Thoracic aorta (tissue), 2 donors: ENCODE measurements around the gene TAS2R39. TPM values are rescaled to one million over a fixed set of nuclear protein-coding genes. Genes with fewer than 3 reads are reported as not detected.
"Not testable (repeated sequence)": the region's sequence is repeated elsewhere in the genome, so short reads cannot be mapped to it uniquely, and the experiment has no call there.

ENCODE experiments used
- ATAC-seq: fragments of 150-250 bp; one replicate; pipeline ENCODE4 v1.8.0; 2017; ENCODE audit warnings: low read depth; ENCODE audit not compliant: insufficient number of reproducible peaks, low FRiP score
- DNase-seq: peaks from one replicate; pipeline ENCODE4 v3.0.0-alpha.2; 2020; ENCODE audit warnings: low spot score
- H3K27ac ChIP-seq, 2 donors: fragments of 200-600 bp; sonication (generic); 1 replicate in 1 of 2; 2 replicates in 1 of 2; pipeline ENCODE4 v1.5.1; 2016; ENCODE audit warnings: mild to moderate bottlenecking in 2 of 2, moderate library complexity in 2 of 2
- H3K27me3 ChIP-seq: fragments of 200-600 bp; sonication (generic); replicated peaks from 2 replicates; pipeline ENCODE4 v1.6.0; 2016; ENCODE audit warnings: mild to moderate bottlenecking; ENCODE audit not compliant: insufficient read depth
- H3K36me3 ChIP-seq: fragments of 200-600 bp; sonication (generic); one replicate; pipeline ENCODE4 v1.5.1; 2016
- H3K4me1 ChIP-seq, 2 donors: fragments of 200-600 bp; sonication (generic); 1 replicate in 1 of 2; 2 replicates in 1 of 2; pipeline versions ENCODE4 v1.5.1 to v1.6.0; 2016; ENCODE audit warnings: low read depth in 2 of 2, mild to moderate bottlenecking in 1 of 2; ENCODE audit not compliant: control insufficient read depth in 1 of 2
- H3K4me3 ChIP-seq: fragments of 200-600 bp; sonication (generic); 2 replicates; pipeline ENCODE4 v1.5.1; 2016; ENCODE audit warnings: mild to moderate bottlenecking
- H3K9me3 ChIP-seq: fragments of 200-600 bp; sonication (generic); 2 replicates; pipeline ENCODE4 v1.5.1; 2016
- total RNA-seq, 2 donors: library from RNA; depleted of rRNA; stranded (reverse); fragments of >200 nt; gene quantifications; one replicate each; pipeline versions ENCODE4 v1.1.0 to v1.2.3, GENCODE V29; 2016
- TF ChIP-seq, protein P1 (sequence below): fragments of 200-600 bp; sonication (generic); IDR thresholded peaks from one replicate; pipeline ENCODE4 v1.5.1; 2019; ENCODE audit warnings: antibody characterized with exemption

Gene TAS2R39
- total RNA-seq, 2 donors from 2014 or later: not detected

- TF ChIP-seq, protein P1, sequence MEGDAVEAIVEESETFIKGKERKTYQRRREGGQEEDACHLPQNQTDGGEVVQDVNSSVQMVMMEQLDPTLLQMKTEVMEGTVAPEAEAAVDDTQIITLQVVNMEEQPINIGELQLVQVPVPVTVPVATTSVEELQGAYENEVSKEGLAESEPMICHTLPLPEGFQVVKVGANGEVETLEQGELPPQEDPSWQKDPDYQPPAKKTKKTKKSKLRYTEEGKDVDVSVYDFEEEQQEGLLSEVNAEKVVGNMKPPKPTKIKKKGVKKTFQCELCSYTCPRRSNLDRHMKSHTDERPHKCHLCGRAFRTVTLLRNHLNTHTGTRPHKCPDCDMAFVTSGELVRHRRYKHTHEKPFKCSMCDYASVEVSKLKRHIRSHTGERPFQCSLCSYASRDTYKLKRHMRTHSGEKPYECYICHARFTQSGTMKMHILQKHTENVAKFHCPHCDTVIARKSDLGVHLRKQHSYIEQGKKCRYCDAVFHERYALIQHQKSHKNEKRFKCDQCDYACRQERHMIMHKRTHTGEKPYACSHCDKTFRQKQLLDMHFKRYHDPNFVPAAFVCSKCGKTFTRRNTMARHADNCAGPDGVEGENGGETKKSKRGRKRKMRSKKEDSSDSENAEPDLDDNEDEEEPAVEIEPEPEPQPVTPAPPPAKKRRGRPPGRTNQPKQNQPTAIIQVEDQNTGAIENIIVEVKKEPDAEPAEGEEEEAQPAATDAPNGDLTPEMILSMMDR: no peak
- ATAC-seq (no peak), DNase-seq (no peak)
- H3K27me3 ChIP-seq: no peaks in the 10 kb centered on the region
- H3K4me3 ChIP-seq: no peak overlapping the region
- peaks cover 1% of the 10 kb centered on the region for H3K9me3 ChIP-seq
- no peaks in the 10 kb centered on the region for H3K4me1 ChIP-seq
- H3K27ac ChIP-seq: no peak overlapping the region
- no peaks in the 10 kb centered on the region for H3K36me3 ChIP-seq
Measured at GRCh38 chr7:143171697-143172096, 11.5 kb upstream of the TAS2R39 start.

DNA sequence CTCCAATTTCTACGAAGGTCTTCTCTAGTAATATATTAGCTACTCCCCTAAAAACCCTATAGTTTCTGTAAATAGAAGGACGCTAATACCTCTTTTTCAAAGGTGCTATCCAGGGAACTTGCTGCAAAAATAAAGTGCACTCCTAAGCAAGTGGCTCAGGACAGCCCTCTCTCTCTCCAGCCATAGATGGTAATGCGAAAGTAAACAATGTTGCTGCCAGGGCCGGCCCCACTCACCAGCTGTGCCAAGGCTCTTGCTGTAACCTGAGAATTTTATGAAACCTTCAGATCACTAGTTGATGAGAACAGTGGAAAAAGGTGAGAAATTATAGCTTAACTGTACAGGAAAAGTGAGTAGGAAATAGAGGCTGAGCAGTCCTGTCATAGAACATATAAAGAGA, 10.9 kb upstream of the TAS2R39 start:
- Histone ChIP-seq H3K36me3 (no peaks in the 10 kb centered on the region), H3K27me3 (no peaks in the 10 kb centered on the region), H3K4me1 (no peaks in the 10 kb centered on the region), H3K27ac (no peak overlapping the region), H3K4me3 (no peak overlapping the region), H3K9me3 (peaks cover 2% of the 10 kb centered on the region)
- TF ChIP-seq, protein P1: no peak
- DNase-seq (no peak), ATAC-seq (no peak)

GRCh38 chr7:143176128-143176527, 7.1 kb upstream of the TAS2R39 start:
- H3K27ac ChIP-seq: no peak overlapping the region
- ATAC-seq: no peak
- H3K27me3 ChIP-seq: no peaks in the 10 kb centered on the region
- TF ChIP-seq, protein P1: no peak
- DNase-seq: no peak
- no peaks in the 10 kb centered on the region for H3K36me3 ChIP-seq
- no peaks in the 10 kb centered on the region for H3K4me1 ChIP-seq
- peaks cover 9% of the 10 kb centered on the region for H3K9me3 ChIP-seq
- no peak overlapping the region for H3K4me3 ChIP-seq

DNA sequence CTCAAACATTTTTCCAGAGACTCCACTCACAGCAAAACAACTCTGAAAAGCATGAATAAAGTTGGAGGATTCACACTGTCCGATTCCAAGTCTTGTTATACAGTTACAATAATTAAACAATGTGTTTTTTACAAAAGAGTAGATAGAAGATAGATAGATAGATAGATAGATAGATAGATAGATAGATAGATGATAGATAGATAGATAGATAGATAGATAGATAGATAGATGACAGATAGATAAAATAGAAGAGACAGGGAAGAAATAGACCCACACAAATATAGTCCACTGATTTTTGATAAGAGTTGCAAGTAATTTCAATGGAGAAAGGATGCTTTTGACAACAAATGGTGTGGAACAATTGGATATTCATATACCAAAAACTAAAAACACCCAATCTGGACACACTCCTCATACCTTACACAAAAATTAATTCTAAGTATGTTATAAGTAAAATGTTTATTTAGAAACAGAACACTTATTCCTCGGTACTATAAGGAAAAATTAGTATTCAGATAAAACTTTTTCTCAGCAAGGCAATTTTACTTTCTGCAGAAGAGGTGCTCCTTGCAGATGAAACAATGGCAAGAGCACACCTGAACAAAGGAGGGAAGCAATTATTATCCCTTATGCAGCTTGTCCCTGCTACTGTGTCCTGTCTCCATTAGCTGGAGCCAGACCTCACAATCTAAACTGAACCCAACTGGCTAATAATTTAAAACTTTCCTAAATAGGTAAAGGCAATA, 5.7 kb upstream of the TAS2R39 start:
- no peak for ATAC-seq
- TF ChIP-seq, protein P1: no peak
- H3K4me1 ChIP-seq: no peaks in the 10 kb centered on the region
- peaks cover 9% of the 10 kb centered on the region for H3K9me3 ChIP-seq
- no peaks in the 10 kb centered on the region for H3K36me3 ChIP-seq
- H3K4me3 ChIP-seq: no peak overlapping the region
- no peaks in the 10 kb centered on the region for H3K27me3 ChIP-seq
- no peak for DNase-seq
- H3K27ac ChIP-seq: no peak overlapping the region

- H3K9me3 ChIP-seq, DNase-seq, H3K36me3 ChIP-seq, H3K4me3 ChIP-seq, ATAC-seq, H3K27me3 ChIP-seq, H3K4me1 ChIP-seq, H3K27ac ChIP-seq: not testable (repeated sequence)
Measured at GRCh38 chr7:143180771-143181170, 2.4 kb upstream of the TAS2R39 start.

GRCh38 chr7:143181349-143181748, 1.9 kb upstream of the TAS2R39 start:
- Histone ChIP-seq H3K27ac (no peak overlapping the region), H3K4me1 (no peaks in the 10 kb centered on the region), H3K36me3 (no peaks in the 10 kb centered on the region), H3K27me3 (no peaks in the 10 kb centered on the region), H3K4me3 (no peak overlapping the region), H3K9me3 (peaks cover 9% of the 10 kb centered on the region)
- ATAC-seq (no peak), DNase-seq (no peak)
- TF ChIP-seq, protein P1: no peak
